ENCODE data around the gene PPTC7.
"Not testable (repeated sequence)": the region's sequence is repeated elsewhere in the genome, so short reads cannot be mapped to it uniquely, and the experiment has no call there.

PPTC7 gene

GRCh38 chr12:110560048-110560447, 23.1 kb downstream of the PPTC7 start:
- no peak for DNase-seq

GRCh38 chr12:110558945-110559344, 24.2 kb downstream of the PPTC7 start:
- DNase-seq = not testable (repeated sequence)

GRCh38 chr12:110557300-110557699, 25.8 kb downstream of the PPTC7 start:
- no peak for DNase-seq

- no peak for DNase-seq
These were observed 26.4 kb downstream of the PPTC7 start for GRCh38 chr12:110556705-110557104.

GRCh38 chr12:110555577-110556406, 27.3 kb downstream of the PPTC7 start:
- DNase-seq = peak; percentile 69

- no peak for DNase-seq
These were observed 28.9 kb downstream of the PPTC7 start for GRCh38 chr12:110554184-110554583.

GRCh38 chr12:110550981-110551380, 32.1 kb downstream of the PPTC7 start:
- no peak for DNase-seq

GRCh38 chr12:110549716-110550115, 33.4 kb downstream of the PPTC7 start:
- DNase-seq = no peak

- peak; percentile 76 for DNase-seq
These were observed 34.4 kb downstream of the PPTC7 start for GRCh38 chr12:110548678-110549077.

- DNase-seq = no peak
These were observed 36.0 kb downstream of the PPTC7 start for GRCh38 chr12:110547090-110547489.

- DNase-seq = peak; percentile 93
These were observed 36.8 kb downstream of the PPTC7 start for GRCh38 chr12:110546339-110546738.

GRCh38 chr12:110545812-110546211, 37.3 kb downstream of the PPTC7 start:
- DNase-seq = no peak

GRCh38 chr12:110545259-110545658, 37.9 kb downstream of the PPTC7 start:
- DNase-seq = peak; percentile 97

GRCh38 chr12:110543965-110544364, 39.2 kb downstream of the PPTC7 start:
- DNase-seq = no peak

GRCh38 chr12:110543252-110543959, 39.7 kb downstream of the PPTC7 start:
- peak; percentile 20 for DNase-seq

GRCh38 chr12:110540048-110540447, 43.1 kb downstream of the PPTC7 start:
- peak; percentile 27 for DNase-seq

GRCh38 chr12:110538869-110539622, 44.1 kb downstream of the PPTC7 start:
- no peak for DNase-seq

GRCh38 chr12:110537605-110538409, 45.3 kb downstream of the PPTC7 start:
- no peak for DNase-seq

- DNase-seq = no peak
These were observed 46.1 kb downstream of the PPTC7 start for GRCh38 chr12:110536834-110537604.

- no peak for DNase-seq
These were observed 48.3 kb downstream of the PPTC7 start for GRCh38 chr12:110534811-110535210.

- no peak for DNase-seq
These were observed 49.5 kb downstream of the PPTC7 start for GRCh38 chr12:110533607-110534006.

- DNase-seq = no peak
These were observed 50.5 kb downstream of the PPTC7 start for GRCh38 chr12:110532644-110533043.
